AG04450 (cell line): Measurements from ENCODE around the gene MYO5B. TPM values are rescaled to one million over a fixed set of nuclear protein-coding genes. Genes with fewer than 3 reads are reported as not detected.

ENCODE experiments used
- CTCF ChIA-PET: fragments of 300-600, 350-600 bp; formaldehyde crosslinking; extraction: SDS; loops from one replicate; lab custom pipeline; 2022; ENCODE audit warnings: antibody characterized with exemption, inconsistent platforms; lab: Charles Lee
- POLR2A ChIA-PET: fragments of 350-600 bp; formaldehyde crosslinking; extraction: SDS; loops from one replicate; lab custom pipeline; 2021; ENCODE audit warnings: antibody characterized with exemption, inconsistent platforms; lab: Yijun Ruan, JAX
- DNase-seq: peaks from one replicate; pipeline ENCODE4 v3.0.0-alpha.2; 2011; ENCODE audit warnings: low read depth, low spot score
- H3K27ac ChIP-seq: one replicate; pipeline ENCODE4 v1.5.1; 2012; ENCODE audit warnings: low read depth, low read length, control low read depth
- H3K27me3 ChIP-seq: one replicate; pipeline ENCODE4 v1.6.0; 2012; ENCODE audit warnings: low read length; ENCODE audit not compliant: control insufficient read depth, insufficient read depth
- H3K4me3 ChIP-seq: 2 replicates; pipeline ENCODE4 v1.5.1; 2011; ENCODE audit warnings: mild to moderate bottlenecking, low read depth, low read length, control low read depth
- H3K9me3 ChIP-seq: 2 replicates; pipeline ENCODE4 v1.5.1; 2012; ENCODE audit warnings: low read length; ENCODE audit not compliant: control insufficient read depth, insufficient read depth
- polyA plus RNA-seq: library from polyadenylated mRNA; depleted of rRNA; stranded (reverse); fragments of >200 nt; gene quantifications from 2 replicates; pipeline ENCODE4 v1.2.3, GENCODE V29; 2011
- TF ChIP-seq, protein P1 (sequence below): IDR thresholded peaks from 2 replicates; pipeline ENCODE4 v1.5.1; 2011; ENCODE audit warnings: low read depth, low read length, control low read depth, inconsistent platforms

MYO5B gene
- polyA plus RNA-seq, 1 experiment, result 0.32 TPM

DNA sequence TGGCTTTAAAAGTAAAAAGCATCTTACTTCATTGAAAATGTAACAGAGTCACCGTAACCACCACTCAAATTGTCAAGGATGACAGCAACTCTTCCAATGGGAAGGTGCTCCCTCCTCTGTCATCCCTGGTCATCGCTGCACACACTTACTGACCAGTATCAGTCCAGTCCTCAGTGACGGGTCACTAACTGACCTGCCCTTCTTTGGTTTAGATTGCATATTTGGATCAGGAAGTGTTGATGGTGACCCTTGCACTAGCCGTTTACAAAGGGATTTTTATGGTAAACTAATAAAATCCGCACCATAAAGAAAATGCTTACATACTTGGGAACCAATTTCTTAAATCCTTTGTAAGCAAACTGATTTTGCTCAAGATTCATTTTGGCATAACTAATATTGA, 239.7 kb downstream of the MYO5B start:
- POLR2A ChIA-PET, result no interaction called here
- H3K27me3 ChIP-seq, result no peaks in the 10 kb centered on the region
- no peak overlapping the region for H3K4me3 ChIP-seq
- TF ChIP-seq, protein P1, sequence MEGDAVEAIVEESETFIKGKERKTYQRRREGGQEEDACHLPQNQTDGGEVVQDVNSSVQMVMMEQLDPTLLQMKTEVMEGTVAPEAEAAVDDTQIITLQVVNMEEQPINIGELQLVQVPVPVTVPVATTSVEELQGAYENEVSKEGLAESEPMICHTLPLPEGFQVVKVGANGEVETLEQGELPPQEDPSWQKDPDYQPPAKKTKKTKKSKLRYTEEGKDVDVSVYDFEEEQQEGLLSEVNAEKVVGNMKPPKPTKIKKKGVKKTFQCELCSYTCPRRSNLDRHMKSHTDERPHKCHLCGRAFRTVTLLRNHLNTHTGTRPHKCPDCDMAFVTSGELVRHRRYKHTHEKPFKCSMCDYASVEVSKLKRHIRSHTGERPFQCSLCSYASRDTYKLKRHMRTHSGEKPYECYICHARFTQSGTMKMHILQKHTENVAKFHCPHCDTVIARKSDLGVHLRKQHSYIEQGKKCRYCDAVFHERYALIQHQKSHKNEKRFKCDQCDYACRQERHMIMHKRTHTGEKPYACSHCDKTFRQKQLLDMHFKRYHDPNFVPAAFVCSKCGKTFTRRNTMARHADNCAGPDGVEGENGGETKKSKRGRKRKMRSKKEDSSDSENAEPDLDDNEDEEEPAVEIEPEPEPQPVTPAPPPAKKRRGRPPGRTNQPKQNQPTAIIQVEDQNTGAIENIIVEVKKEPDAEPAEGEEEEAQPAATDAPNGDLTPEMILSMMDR, result no peak
- H3K27ac ChIP-seq, result no peak overlapping the region
- no peaks in the 10 kb centered on the region for H3K9me3 ChIP-seq
- DNase-seq, result no peak
- CTCF ChIA-PET, result no interaction called here

DNA sequence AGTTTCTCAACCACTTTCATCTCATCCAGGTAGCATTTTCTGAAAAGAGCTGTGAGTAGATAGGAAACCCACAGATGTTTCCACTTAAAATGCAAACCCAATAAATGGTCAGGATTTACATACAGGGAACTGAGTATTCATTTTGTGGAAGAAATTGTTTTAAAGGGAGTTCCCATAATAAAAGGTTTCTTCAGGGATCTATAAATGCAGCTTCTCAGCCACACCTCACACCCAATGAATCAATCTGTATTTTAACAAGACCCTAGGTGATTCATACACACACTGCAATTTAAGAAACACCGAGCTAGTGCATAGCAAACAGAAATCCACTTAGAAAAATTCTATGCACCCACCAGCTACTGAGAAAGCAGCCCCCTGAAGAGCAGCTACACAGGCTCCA, 241.6 kb downstream of the MYO5B start:
- Histone ChIP-seq H3K27me3 (peaks cover 3% of the 10 kb centered on the region), H3K27ac (no peak overlapping the region), H3K9me3 (no peaks in the 10 kb centered on the region), H3K4me3 (no peak overlapping the region)
- CTCF ChIA-PET, result no interaction called here
- TF ChIP-seq, protein P1, result no peak
- no peak for DNase-seq
- POLR2A ChIA-PET, result no interaction called here

DNA sequence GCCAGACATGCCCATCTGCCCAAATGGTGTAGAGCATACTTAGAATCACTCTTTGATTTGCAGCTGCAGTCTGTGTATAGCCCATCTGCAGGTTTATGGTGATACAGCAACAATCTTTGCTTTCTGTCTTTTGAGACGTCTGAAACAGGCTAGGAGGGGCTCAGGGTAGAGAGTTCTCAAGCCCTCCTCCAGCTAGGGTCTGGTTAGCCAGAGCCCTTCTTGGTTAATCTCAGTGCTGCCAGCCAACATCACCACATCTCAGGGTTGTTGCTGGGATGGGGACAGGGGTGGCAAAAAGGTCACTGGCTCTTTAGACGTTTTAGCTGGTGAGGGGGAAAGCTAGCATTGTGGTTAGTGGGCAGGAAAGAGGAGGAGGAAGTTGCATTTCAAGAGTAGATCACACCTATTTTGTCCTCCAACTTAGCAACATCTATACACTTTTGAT, 245.0 kb downstream of the MYO5B start:
- TF ChIP-seq, protein P1, result no peak
- no peak for DNase-seq
- H3K27me3 ChIP-seq, result peaks cover 3% of the 10 kb centered on the region
- H3K27ac ChIP-seq, result no peak overlapping the region
- no peaks in the 10 kb centered on the region for H3K9me3 ChIP-seq
- CTCF ChIA-PET, result no interaction called here
- no peak overlapping the region for H3K4me3 ChIP-seq
- POLR2A ChIA-PET, result no interaction called here

DNA sequence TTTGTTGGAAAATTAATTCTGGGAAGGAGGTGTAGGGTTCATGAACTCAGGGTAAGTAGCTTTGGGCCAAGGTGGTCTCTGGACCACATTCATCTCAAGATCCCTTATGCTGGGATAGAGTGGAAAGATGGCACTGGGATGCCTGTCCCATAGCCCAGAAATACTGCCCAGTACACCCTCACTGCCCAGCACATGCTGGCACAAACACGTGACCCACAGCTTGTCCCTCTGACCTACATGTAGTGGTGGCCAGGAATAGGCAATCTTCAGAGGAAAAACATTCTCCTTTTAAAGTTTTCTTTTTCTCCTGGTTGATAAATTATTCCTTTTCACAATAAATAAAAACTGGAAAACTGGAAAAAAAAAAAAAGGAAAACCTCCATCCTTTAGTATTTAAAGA, 246.0 kb downstream of the MYO5B start:
- CTCF ChIA-PET, result no interaction called here
- POLR2A ChIA-PET, result no interaction called here
- Histone ChIP-seq H3K4me3 (no peak overlapping the region), H3K27me3 (peaks cover 4% of the 10 kb centered on the region), H3K27ac (no peak overlapping the region), H3K9me3 (no peaks in the 10 kb centered on the region)
- TF ChIP-seq, protein P1, result no peak
- DNase-seq, result no peak

DNA sequence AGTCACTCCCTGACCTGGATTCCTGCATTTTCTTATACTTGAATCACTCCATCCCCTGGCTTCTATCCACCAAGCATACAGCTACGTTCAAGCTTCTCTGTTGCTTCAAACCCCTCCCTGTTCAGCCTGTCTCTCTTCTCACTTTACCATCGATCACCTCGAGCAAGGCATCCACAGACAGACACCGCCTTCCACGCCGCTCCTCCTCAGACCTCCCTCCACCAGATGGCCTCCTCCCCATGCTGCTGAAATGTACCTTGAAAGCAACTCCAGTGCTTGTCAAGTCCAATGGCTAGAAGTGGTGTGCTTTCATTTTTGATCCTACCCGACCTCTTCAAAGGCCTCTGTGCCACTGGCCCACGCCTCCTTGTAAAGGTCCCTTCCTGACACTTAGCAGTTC, 250.3 kb downstream of the MYO5B start:
- ChIA-PET CTCF (interaction anchor here (1.2 kb wide), 1 partner anchor 258 kb away, joined by 4 read pairs; no protein-coding TSS in a partner anchor), POLR2A (no interaction called here)
- no peak for DNase-seq
- TF ChIP-seq, protein P1, result no peak
- Histone ChIP-seq H3K27me3 (peaks cover 2% of the 10 kb centered on the region), H3K27ac (no peak overlapping the region), H3K4me3 (no peak overlapping the region), H3K9me3 (no peaks in the 10 kb centered on the region)
